Activated CD8-positive, alpha-beta memory T cell treated with anti-CD3 and anti-CD28 coated beads for 4 hours (primary cell): ENCODE data around the gene INPP5D.
"Not testable (repeated sequence)": the region's sequence is repeated elsewhere in the genome, so short reads cannot be mapped to it uniquely, and the experiment has no call there.

Experiments
- DNase-seq, 2 donors: peaks; one replicate each; pipeline ENCODE4 v3.0.0-alpha.2; 2020; ENCODE audit warnings: low read depth in 2 of 2

Gene INPP5D

DNA sequence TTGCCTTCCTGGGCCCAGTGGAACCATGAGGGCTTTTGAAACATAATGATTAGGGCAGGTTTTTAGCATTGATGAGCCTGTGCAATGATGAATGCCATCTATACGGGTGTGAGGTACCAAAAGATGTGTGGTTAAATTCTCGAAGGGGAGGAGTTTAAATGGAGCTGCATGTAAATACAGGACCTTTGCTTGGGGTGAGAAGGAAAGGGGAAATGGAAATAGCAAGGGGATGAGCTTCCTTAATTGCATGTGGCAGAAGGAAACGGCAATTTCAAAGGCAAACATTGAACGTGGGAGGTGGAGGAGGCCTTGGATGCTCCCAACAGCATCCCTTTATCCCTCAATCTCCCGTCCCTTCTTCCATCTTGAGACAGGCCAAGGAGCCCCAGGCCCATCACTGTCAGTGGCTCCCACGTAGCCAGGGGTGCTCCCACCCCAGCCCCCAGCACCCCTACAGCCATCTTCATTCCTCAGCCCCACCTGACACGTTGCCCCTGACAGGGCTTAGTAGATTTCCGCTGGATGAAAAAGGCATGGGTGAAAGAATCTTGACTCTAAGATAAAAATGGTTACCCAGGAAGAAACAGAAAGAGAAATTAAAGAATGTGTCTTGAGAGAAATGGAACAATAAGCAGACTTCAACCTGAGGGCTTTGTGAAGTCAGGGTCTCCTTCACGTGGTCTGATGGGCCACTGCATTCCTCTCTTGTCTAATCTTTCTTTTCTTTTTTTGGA is 32.5 kb downstream of the INPP5D start:
- DNase-seq = no peak

DNA sequence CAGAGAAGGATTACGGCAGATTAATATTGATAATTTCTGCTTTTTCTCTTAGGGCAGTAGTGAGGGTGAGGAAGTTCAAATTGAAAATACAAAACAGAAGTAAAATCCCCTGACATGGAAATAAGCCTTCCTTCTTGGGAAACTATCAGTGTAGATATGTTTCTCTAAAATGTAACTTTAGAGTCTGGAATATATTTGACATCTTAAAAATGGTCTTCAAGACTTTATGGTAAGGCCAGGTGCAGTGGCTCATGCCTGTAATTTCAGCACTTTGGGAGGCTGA is 33.0 kb downstream of the INPP5D start:
- no peak for DNase-seq

DNA sequence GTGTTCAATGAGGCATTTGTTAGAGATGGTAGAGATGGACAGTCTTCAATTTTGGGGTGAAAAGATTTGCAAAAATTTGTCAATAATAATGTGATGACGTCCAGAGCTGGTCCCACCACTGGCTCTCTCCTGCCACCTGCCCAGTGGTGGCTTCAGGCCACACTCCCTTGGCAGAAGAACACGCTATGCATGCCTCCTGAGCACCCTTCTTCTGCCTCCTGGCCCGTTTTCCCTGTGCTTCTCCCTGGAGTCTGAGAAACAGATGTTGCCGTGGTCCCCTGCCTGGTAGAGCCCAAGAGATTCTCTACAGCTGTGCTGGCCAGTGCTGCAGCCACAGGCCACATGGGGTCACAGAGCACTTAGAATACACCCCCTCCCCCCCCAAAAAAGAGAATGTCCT is 33.6 kb downstream of the INPP5D start:
- no peak for DNase-seq

DNA sequence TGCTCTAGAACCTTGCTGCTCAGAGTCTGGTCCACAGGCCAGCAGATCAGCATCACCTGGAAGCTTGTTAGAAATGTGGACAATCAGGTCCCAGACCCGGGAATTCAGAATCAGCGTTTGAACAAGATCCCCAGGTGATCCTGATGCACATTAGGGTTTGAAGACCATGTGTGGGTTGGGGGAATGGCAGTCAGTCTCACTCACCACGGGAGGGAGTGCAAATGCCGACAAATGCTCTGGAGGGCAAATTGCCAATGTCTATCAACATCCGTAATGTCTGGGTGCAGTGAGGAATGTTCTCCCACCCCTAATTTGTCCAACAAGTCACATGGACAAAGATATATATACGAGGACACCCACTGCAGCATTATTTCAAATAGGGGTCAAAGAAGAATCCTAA is 34.5 kb downstream of the INPP5D start:
- DNase-seq = no peak

DNA sequence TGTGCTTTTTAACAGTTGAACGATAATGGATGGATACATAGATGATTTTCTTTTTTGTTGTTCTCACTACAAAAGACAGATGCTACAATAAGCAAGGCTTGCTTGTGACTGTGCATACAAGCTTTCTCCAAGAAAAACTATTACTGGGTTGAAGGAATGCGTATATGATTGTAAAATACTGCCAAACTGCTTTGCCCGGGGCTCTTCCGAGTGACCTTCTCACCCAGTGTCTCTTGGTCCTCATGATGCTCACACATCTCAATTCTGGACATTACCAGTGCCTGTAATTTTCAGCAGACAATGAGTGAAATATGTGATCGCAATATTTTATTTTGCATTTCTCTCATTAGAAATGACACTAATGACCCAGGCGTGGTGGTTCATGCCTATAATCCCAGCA is 35.9 kb downstream of the INPP5D start:
- DNase-seq = no peak

DNA sequence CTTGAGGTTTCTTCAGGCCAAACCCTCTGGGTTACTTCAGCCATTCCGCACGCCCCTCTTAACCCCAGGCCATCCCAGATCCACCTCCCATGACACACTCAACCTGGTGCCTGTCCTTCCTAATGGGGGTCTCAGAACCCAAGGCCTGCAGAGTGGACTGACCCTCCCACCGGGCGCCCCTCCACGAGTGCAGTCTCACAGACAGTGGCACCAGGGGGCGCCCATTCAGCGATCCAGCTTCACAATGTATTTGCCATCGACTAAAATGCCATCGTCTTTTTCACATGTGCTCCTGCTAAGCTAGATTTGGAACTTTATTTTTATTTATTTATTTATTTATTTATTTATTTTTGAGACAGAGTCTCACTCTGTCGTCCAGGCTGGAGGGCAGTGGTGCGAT is 38.5 kb downstream of the INPP5D start:
- no peak for DNase-seq

DNA sequence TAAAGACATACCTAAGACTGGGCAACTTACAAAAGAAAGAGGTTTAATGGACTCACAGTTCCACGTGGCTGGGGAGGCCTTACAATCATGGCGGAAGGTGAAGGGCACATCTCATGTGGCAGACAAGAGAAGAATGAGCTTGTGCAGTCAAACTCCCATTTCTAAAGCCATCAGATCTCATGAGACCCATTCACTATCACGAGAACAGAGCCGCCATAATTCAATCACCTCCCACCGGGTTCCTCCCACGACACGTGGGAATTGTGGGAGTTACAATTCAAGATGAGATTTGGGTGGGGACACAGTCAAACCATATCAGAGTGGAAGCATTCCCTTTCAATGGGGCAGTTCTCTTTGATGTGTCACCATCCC is 39.7 kb downstream of the INPP5D start:
- not testable (repeated sequence) for DNase-seq

DNA sequence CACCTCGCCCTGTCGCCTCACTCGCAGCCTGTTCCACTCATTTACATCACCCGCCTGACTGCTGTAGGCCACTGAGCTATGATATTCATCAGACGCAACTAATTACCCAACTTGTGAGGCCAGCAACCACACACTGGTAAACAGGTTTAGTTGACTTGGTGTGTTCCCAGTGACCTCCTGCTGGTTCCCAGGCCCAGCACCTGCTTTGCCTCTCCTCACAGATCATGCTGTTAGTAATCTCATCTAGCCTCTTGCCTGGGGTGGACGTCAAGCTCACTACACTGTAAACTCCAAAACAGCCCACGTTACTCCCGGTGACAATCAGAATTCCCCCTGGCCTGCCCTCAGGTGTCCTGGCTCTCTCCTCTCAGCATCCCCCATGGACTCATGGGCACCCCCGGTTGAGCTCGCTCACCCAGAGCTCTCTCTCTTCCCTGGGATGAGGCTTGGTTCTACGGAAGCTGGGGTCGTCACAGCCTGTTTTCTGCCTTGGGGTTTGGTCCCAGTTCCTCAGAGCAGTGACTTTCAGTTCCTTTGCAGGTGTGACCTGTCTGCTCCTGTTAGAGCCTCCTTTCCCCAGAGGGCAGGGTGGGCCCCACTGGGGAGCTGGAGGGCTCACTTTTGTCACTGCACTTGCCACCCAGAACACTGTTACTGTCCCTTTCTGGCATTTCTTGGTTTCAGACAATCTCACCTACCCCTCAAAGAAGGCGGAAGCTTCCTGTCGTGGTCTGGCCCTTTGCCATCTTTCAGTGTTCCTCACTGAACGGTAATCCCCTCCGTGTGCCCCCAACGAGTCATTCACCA is 40.3 kb downstream of the INPP5D start:
- peak; percentile 55 to 56 for DNase-seq

DNA sequence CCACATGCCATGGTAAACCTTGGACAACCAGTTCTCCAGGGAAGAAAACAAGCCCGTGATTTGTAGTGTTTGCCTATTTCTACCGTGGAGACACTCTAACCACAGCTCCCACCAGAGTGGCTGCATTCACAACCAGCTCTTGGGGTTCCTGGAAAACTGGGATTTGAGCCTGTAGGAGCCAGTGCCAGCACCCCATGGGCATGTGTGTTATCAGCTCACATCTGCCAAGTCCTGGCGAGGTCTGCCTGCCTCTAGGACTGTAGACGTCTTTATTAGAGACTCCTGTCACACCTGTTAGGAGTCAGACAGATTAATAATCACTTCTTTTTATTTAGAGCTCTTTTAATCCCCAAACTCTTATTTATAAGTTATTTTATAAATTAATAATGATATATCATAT is 41.0 kb downstream of the INPP5D start:
- no peak for DNase-seq

DNA sequence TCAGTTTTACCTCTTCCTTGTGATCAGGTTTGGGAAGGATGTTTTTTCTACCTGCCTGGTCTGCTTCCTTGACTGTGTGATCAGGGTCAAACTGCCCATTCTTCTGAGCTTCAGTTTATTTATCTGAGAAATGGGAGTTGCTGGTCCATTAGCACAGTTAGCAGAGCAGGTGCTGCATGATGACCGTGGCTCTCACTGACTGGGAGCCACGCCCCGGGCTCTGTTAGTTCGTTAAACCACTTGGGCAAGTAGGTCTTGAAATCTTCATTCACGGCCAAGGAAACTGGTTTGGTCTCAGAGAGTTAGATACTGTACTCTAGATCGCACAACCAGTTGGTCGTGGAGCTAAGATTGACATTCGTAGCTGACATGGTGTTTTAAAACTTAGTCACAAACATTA is 41.7 kb downstream of the INPP5D start:
- no peak for DNase-seq

DNA sequence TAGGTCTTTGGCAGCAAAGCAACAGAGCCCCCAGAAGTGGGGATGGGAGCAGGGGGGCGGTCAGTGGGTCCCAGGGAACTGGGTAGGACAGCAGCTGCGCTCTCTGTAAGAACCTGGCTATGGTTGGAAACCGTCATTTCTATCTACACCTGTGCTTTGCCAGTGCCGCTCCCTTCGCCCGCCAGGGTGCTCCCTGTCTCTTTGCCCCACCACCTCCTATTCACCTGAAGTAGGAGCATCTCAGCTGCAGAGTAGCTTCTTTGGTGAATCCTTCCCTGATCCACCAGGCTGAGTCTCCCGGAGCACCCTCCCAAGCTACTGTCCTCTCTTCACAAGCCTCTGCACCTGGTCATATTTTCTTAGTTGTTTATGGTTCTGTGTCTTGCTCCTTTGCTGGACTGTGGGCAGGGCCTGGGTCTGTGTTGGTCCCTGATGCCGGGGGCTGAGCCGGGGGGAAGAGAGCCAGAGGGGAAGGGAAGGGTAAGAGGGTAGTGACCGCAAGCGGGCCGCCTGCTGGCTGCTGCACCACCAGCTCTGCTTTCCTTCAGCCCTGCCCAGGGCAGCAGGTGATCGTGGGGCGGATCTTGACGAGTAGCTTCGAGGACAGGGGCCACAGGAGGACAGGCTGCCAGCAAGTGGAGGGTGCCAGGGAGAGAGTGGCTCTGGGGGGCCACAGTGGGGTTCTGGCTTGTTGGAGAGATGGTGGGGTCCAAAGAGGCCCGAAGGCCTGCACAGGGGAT is 45.2 kb downstream of the INPP5D start:
- DNase-seq = no peak

DNA sequence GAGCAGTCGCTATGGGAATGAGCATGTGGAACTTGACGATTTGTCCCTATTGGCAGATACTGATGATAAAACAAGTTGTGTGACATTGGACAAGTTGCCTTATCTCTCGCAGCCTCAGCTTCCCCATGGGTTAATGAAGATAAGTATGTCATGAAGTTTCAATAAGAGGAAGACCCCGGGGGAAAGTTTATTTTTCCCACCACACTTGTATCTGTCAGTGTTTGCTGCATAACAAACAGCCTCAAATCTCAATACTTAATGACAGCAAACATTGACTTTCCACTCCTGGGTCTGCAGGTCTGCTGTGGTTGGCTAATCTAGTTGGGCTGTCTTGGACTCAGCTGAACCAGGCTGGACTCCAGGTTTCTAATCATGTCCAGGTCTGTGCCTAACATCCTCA is 45.8 kb downstream of the INPP5D start:
- DNase-seq = no peak

DNA sequence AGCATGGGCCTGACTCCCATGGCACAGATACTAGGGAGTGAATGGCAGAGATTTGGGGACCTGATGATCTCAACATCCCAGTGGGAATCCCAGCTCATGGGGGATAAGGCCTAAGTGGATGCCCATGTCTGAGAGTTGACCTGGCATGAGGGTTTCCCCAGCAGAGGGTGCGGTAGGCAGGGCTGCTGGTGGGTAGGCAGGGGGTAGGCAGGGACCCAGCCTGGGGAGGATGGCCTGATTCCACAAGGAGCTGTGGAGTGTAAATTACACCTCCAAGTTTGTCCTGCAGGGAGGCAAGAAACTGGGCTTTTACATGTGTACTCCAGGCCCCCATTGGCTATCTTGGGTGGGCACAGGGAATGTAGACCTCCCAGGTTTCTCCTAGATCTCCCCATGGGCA is 46.9 kb downstream of the INPP5D start:
- DNase-seq = no peak

DNA sequence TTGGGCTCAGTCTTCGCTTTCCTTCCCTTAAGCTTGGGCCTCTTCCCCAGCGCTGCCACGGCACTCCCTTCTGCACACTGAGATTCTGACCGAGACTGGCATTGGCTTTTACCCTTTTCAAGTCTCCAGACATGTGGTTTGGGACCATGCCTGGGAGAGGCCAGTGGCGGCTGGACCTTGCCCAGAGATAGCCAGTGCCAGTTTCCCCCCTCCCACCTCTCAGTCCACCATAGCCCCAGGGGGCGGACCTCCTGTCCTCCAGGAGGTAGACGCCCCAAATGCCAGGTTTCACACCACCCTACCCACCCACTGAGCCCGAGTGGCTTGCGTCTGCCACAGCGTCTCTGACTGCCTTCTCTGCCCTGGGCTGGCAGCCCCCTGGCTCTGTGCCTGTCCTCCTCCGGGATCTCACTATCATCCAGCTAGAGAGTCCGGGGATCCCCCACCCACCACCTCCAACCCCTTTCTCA is 47.7 kb downstream of the INPP5D start:
- no peak for DNase-seq

DNA sequence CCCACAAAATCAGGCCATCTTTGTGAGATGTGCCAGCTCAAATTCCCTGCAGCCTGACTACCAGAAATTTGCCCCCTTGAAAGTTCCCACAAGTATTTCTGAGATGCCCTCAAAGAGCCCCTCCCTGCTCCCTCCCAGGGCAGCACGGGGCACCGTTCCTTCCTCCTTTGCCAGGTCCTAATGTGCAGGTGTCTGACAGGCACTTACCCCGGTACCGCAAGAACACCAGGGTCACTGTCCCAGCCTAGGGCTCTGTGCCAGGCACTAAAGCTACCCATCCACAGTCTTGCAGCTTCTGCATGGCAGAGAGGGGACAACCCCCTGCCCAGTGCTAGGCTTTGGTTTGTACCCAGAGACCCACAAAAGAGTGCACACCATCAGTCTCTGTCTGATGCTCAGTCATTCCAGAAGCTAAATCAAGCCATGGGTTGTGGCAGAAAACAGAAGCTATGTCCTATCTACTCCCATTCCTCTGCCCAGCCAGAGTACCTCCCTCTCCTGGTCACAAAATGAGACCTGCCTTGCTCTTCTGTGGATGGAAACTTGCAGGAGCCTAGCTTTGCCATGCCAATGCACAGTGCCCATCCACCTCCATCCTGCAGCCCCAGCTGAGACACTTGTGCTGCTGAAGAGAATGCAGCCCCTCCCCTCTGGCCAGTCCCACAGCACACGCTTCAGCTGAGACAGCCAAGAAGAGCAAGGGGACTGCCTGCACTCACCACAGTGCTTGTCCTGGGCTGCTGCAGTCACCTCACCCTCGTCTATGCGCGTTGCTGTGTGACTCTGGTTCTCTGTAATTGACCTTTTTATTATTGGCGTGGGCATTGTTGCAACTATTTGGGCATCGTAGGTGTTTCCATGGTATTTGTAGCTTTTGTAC is 48.7 kb downstream of the INPP5D start:
- no peak for DNase-seq

DNA sequence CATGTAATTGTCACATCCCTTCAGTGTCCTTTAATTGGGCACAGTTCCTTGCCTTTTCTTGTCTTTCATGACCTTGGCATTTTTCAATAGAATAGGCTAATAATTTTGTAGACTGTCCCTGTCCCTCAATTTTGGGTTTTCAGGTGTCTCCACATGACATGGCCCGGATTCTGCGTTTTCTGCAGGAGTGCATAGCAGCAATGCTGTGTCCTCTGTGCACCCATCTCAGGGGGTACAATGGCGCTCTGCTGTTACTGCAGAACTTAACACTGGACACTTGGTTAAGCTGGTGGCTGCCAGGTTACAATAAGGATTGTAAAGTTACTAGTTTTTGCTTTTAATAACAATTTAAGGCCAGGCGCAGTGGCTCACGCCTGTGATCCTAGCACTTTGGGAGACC is 51.3 kb downstream of the INPP5D start:
- no peak for DNase-seq

DNA sequence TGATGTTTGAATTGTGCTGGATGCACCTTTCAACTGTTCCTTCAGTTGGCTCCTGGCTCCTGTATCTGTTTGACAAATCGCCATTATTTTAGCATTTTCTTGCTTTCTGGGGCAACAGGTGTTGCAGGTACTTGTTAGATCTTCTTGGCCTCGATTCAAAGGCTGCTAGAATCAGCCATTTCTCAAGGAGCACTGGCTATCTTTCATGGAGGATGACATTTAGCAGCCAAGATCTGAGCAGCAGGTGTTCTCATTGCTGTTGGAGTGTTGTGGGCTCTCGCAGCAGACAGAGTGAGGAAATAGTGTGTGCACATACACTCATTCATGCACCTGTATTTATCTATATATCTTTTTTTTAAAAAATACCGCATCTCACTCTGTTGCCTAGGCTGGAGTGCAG is 52.2 kb downstream of the INPP5D start:
- no peak for DNase-seq

DNA sequence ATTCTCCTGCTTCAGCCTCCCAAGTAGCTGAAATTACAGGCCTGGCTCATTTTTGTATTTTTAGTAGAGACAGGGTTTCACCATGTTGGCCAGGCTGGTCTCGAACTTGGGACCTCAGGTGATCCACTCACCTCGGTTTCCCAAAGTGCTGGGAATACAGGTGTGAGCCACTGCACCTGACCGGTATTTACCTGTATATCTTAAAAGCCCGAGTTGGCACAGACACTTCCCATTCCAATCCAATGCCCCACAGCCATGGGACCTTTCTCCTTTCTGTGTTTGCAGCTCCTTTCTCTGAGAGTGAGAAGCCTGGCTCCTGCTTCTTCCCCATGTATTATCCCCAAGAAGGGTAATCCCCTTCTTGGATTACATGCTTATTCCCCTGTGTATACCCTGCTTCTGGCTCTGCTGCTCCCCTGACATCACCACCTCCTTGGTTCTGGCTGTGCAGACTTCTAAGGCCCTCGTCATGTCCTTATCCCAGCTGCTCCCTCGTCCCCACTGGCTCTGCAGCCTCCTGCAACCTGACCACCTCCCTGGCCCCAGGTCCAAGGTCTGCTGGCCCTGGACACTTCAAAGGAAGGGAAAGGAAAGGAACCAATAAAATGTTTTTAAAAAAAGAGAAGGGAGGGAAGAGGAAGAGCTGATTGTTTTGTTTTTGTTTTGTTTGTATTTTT is 52.8 kb downstream of the INPP5D start:
- no peak for DNase-seq

DNA sequence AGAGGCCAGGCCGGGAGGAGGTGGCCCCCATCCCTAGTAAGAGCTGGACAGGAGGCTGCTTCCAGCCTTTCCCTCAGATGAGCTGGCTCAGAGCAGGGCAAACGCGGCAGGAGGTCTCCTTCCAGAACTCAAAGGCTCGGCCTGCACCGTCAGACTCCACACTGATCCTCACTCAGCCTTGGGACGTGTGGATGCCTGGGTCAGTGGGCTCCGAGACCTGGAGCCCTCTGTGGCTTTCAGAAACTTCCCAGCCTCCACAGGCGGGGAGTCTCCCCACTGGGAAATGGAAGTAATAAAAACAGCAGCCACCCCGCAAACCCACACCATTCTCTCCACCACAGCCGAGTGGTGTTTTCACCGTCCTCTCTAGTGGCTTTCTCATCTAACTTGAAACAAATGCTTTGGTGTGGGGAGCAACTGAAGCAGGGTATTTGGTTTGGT is 54.3 kb downstream of the INPP5D start:
- DNase-seq = no peak

DNA sequence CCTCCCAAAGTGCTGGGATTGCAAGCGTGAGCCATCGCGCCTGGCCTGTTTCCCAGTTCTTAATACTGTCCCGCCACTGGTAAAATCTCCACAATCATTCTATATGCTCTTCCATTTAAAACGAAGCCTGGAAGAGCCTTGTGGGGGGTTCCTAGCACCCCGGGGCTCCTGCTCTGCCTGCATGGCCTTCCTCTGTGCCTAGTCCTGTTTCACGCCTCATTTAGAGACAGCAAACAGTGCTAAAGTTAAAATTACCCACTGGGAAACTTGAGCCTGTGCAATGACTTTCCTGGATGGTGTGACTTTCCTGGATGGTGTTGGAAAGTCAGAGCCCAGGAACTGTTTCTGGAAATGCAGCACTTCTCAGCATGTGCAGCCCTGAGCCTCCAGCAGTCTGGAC is 55.0 kb downstream of the INPP5D start:
- DNase-seq = no peak

DNA sequence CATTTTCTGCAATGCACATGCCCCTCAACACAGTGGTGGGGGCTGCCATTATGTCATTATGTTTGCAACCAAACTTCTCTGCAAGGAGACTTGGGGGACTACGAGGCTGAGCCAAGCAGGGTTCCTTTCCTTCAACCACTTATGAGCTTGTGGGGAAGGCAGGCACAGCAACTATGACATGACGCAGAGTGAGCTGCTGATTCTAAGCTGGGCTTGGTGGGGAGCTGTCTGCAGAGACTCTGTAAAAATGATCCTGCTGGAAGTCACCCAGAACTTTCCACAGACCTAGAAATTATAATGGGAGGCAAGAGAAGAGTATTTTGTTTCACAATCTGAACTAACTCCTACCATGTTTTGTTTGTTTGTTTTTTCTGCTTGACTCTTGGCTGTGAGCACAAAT is 55.6 kb downstream of the INPP5D start:
- DNase-seq = no peak
